Panc1 (cell line): Measurements from ENCODE around the gene LRP5. TPM values are rescaled to one million over a fixed set of nuclear protein-coding genes. Genes with fewer than 3 reads are reported as not detected.
A peak's percentile ranks its signal among the peaks of the same experiment; 100 is the strongest.

Experiments used
- ATAC-seq: fragments of 200-7000 bp; cut with Tn5 transposase; 2 replicates; pipeline ENCODE4 v1.9.1; 2020; ENCODE audit warnings: mild to moderate bottlenecking, moderate library complexity
- BruUV-seq: library from RNA; stranded (reverse); fragments of 400-500 nt; replicated peaks from 2 replicates; lab custom pipeline; 2021; lab: Mats Ljungman, UMichigan
- CTCF ChIA-PET: fragments of 300-600 bp; sonication (Branson Sonifier 250); formaldehyde crosslinking; loops from one replicate; lab custom pipeline; 2022; ENCODE audit warnings: antibody characterized with exemption; lab: Charles Lee
- POLR2A ChIA-PET: fragments of 300-600 bp; sonication (Branson Sonifier 250); formaldehyde crosslinking; loops from one replicate; lab custom pipeline; 2022; ENCODE audit warnings: antibody characterized with exemption; lab: Charles Lee
- DNase-seq: peaks from one replicate; pipeline ENCODE4 v3.0.0-alpha.2; 2010; ENCODE audit warnings: low read depth, low spot score
- H3K27ac ChIP-seq: 2 replicates; pipeline ENCODE4 v1.5.1; 2011; ENCODE audit warnings: mild to moderate bottlenecking, low read length, inconsistent platforms
- H3K27me3 ChIP-seq: fragments of 200-500 bp; sonication (Bioruptor generic); 2 replicates; pipeline ENCODE4 v1.6.0; 2014; ENCODE audit warnings: low read length, inconsistent platforms; ENCODE audit not compliant: control insufficient read depth, insufficient read depth
- H3K36me3 ChIP-seq: fragments of 200-500 bp; sonication (Bioruptor generic); 2 replicates; pipeline ENCODE4 v1.5.1; 2014; ENCODE audit warnings: inconsistent platforms, mild to moderate bottlenecking, low read length, moderate library complexity; ENCODE audit not compliant: control insufficient read depth, insufficient read depth
- H3K4me1 ChIP-seq: 2 replicates; pipeline ENCODE4 v1.5.1; 2011; ENCODE audit warnings: inconsistent platforms, mild to moderate bottlenecking, low read length, moderate library complexity; ENCODE audit not compliant: control insufficient read depth, insufficient read depth
- H3K4me3 ChIP-seq, 2 experiments: 2 replicates each; pipeline ENCODE4 v1.5.1; 2011 to 2012; ENCODE audit warnings: low read depth in 2 of 2, low read length in 2 of 2, mild to moderate bottlenecking in 2 of 2, inconsistent platforms in 1 of 2, moderate library complexity in 1 of 2
- H3K9me3 ChIP-seq: fragments of 200-500 bp; sonication (Bioruptor generic); 2 replicates; pipeline ENCODE4 v1.5.1; 2014; ENCODE audit warnings: low read depth, mild to moderate bottlenecking, inconsistent platforms, low read length, moderate library complexity; ENCODE audit not compliant: control insufficient read depth, insufficient read depth
- POLR2AphosphoS5 ChIP-seq: IDR thresholded peaks from 2 replicates; pipeline ENCODE4 v1.6.1; 2012; ENCODE audit warnings: mild to moderate bottlenecking, low read depth, low read length, moderate library complexity
- SIN3A ChIP-seq: IDR thresholded peaks from 2 replicates; pipeline ENCODE4 v1.6.1; 2012; ENCODE audit warnings: low read depth, mild to moderate bottlenecking, low read length, moderate library complexity, borderline replicate concordance; ENCODE audit not compliant: insufficient read depth
- TCF7L2 ChIP-seq: IDR thresholded peaks from 2 replicates; pipeline ENCODE4 v1.6.1; 2011; ENCODE audit warnings: mild to moderate bottlenecking, low read depth, low read length, inconsistent platforms
- in situ Hi-C: cut with HindIII; loops from 2 replicates; pipeline ENCODE4 v1.10.0; 2016; ENCODE audit warnings: low sequenced_read_pairs, low pct_unique_long_range_greater_than_20kb
- intact Hi-C: fragments of 100-400 bp; cut with micrococcal nuclease; formaldehyde crosslinking; loops from one replicate; pipeline ENCODE4 v1.10.0; 2022; ENCODE audit not compliant: unreplicated experiment
- total RNA-seq: library from RNA; stranded (reverse); gene quantifications from one replicate; pipeline ENCODE4 v1.2.1, GENCODE V29; 2021; ENCODE audit not compliant: unreplicated experiment
- TF ChIP-seq, protein P1 (sequence below): fragments of 450-650 bp; IDR thresholded peaks from 2 replicates; pipeline ENCODE4 v1.5.1; 2017; ENCODE audit warnings: mild to moderate bottlenecking
- TF ChIP-seq, protein P2 (sequence below), 2 experiments: IDR thresholded peaks; 2 replicates each; pipeline ENCODE4 v1.6.1; 2011 to 2012; ENCODE audit warnings: low read depth in 2 of 2, control low read depth in 1 of 2, low read length in 1 of 2, mild to moderate bottlenecking in 1 of 2, moderate library complexity in 1 of 2; ENCODE audit not compliant: insufficient read depth in 1 of 2

Gene LRP5
- total RNA-seq, 1 experiment from 2014 or later, result 171 TPM

DNA sequence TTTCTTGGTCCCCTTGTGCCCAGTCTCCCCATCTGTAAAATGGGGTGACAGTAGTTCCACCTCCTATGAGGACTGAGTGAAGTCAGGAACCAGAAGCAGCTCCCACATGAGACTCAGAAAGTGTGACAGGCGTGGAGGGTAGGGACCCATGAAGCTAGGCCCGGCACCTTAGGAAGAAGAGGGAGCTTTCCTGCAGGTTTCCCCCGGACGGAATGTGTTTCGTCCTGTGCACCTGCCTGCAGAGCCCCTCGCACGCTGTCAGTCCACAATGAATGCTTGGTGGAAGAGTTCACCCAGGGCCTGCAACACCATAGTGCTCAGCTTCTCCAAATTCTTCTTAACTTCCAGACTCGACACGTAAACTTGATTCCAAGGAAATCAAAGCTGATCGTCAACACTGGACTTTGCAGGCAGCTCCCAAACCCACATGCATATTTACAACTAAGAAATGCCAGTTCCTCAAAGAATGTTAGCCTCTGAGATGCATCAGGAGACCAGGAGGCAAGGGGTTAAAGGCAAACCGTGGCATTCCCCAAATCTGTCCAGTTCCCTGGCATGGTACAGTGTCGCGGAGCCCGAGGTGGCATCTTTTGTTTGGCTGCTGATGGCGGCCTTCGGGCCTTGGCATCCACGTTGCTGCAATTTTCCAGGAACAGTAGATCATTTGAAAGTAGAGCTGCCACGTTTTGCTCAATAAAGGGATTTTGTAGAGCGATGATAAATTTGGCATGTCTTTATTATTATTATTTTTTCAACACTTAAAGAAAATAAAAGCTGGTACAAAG lies 15.4 kb downstream of the LRP5 start:
- peak overlapping the region; percentile 95 for H3K27ac ChIP-seq
- ChIA-PET CTCF (interaction anchor here (0.6 to 1.1 kb wide), 4 partner anchors 9 to 14 kb away, joined by 3 to 13 read pairs (median 4); no protein-coding TSS in a partner anchor), POLR2A (interaction anchor here (0.6 to 0.9 kb wide), 3 partner anchors 11 to 21 kb away, joined by 3 to 7 read pairs (median 4); no protein-coding TSS in a partner anchor)
- no peaks in the 10 kb centered on the region for H3K36me3 ChIP-seq
- intact Hi-C loops, result no loop called here
- no peak for TF ChIP-seq SIN3A
- TF ChIP-seq TCF7L2, result no peak
- TF ChIP-seq POLR2AphosphoS5, result no peak
- TF ChIP-seq, protein P1, sequence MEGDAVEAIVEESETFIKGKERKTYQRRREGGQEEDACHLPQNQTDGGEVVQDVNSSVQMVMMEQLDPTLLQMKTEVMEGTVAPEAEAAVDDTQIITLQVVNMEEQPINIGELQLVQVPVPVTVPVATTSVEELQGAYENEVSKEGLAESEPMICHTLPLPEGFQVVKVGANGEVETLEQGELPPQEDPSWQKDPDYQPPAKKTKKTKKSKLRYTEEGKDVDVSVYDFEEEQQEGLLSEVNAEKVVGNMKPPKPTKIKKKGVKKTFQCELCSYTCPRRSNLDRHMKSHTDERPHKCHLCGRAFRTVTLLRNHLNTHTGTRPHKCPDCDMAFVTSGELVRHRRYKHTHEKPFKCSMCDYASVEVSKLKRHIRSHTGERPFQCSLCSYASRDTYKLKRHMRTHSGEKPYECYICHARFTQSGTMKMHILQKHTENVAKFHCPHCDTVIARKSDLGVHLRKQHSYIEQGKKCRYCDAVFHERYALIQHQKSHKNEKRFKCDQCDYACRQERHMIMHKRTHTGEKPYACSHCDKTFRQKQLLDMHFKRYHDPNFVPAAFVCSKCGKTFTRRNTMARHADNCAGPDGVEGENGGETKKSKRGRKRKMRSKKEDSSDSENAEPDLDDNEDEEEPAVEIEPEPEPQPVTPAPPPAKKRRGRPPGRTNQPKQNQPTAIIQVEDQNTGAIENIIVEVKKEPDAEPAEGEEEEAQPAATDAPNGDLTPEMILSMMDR, result no peak
- TF ChIP-seq, protein P2, sequence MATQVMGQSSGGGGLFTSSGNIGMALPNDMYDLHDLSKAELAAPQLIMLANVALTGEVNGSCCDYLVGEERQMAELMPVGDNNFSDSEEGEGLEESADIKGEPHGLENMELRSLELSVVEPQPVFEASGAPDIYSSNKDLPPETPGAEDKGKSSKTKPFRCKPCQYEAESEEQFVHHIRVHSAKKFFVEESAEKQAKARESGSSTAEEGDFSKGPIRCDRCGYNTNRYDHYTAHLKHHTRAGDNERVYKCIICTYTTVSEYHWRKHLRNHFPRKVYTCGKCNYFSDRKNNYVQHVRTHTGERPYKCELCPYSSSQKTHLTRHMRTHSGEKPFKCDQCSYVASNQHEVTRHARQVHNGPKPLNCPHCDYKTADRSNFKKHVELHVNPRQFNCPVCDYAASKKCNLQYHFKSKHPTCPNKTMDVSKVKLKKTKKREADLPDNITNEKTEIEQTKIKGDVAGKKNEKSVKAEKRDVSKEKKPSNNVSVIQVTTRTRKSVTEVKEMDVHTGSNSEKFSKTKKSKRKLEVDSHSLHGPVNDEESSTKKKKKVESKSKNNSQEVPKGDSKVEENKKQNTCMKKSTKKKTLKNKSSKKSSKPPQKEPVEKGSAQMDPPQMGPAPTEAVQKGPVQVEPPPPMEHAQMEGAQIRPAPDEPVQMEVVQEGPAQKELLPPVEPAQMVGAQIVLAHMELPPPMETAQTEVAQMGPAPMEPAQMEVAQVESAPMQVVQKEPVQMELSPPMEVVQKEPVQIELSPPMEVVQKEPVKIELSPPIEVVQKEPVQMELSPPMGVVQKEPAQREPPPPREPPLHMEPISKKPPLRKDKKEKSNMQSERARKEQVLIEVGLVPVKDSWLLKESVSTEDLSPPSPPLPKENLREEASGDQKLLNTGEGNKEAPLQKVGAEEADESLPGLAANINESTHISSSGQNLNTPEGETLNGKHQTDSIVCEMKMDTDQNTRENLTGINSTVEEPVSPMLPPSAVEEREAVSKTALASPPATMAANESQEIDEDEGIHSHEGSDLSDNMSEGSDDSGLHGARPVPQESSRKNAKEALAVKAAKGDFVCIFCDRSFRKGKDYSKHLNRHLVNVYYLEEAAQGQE (IDR thresholded peaks at IDR 0.05; ENCODE audit: insufficient read depth in 1 of 2, low read depth in 2 of 2, low read length in 1 of 2), result no peak
- H3K27me3 ChIP-seq, result no peaks in the 10 kb centered on the region
- peaks cover 79% of the 10 kb centered on the region for H3K4me1 ChIP-seq
- DNase-seq, result no peak
- peak overlapping the region in 1 of 2 experiments; percentile 24; a peak in 2 of 4 replicates for H3K4me3 ChIP-seq
- in situ Hi-C loops, result no loop called here
- no peaks in the 10 kb centered on the region for H3K9me3 ChIP-seq
- no peak for ATAC-seq
- no TSS peak for BruUV-seq

DNA sequence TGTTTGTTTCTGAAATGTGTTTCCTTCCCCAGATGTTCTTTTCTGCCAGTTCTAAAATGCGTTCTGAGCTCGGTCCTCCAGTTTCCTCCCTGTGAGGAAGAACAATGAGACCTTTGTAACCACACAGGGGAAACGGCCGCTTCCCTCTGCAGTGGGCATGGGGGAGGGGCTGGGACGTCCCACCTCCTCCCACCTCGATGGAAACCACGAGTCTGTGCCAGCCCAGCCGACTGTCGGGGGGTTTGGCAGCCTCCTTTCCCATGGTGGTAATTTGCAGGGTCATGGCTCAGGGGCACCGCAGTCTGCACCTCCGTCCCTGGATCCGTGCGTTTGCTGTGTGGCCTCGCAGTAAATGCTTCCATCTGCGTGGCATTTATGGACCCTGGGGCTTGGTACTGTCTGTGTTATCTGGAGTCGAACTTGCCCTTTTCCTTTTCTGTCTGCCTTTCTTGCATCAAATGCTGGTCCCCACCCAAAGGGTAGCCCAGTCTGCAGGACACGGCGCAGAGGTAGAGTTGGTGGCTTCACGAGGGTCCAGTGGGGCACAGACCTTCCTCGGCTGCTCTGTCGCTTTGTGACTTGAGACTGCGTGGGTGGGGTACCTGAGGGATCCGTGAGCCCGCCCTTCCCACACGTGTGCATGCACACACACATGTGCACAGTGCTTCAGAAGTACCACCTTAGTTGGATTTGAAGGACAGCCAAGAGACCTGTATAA lies 16.1 kb downstream of the LRP5 start:
- DNase-seq, result no peak
- intact Hi-C loops, result no loop called here

More for the DNA sequence above, 16.1 kb downstream of the LRP5 start:
- H3K4me1 ChIP-seq, result peaks cover 86% of the 10 kb centered on the region
- BruUV-seq, result no TSS peak
- in situ Hi-C loops, result no loop called here
- peak; percentile 71 for ATAC-seq
- ChIA-PET CTCF (interaction anchor here (0.6 to 1.1 kb wide), 3 partner anchors 9 to 14 kb away, joined by 3 to 13 read pairs (median 4); no protein-coding TSS in a partner anchor), POLR2A (interaction anchor here (0.6 kb wide), 3 partner anchors 20 to 1321 kb away, joined by 3 read pairs; no protein-coding TSS in a partner anchor)
- peak overlapping the region in 1 of 2 experiments; percentile 24; a peak in 2 of 4 replicates for H3K4me3 ChIP-seq
- H3K27me3 ChIP-seq, result no peaks in the 10 kb centered on the region
- TF ChIP-seq SIN3A (no peak), TCF7L2 (no peak), POLR2AphosphoS5 (no peak)
- TF ChIP-seq, protein P1, result no peak
- TF ChIP-seq, protein P2 (IDR thresholded peaks at IDR 0.05; ENCODE audit: insufficient read depth in 1 of 2, low read depth in 2 of 2, low read length in 1 of 2), result no peak
- no peaks in the 10 kb centered on the region for H3K36me3 ChIP-seq
- H3K27ac ChIP-seq, result peak overlapping the region; percentile 95
- H3K9me3 ChIP-seq, result no peaks in the 10 kb centered on the region
